ENCODE measurements around the gene ADAR.
"Not testable (repeated sequence)": the region's sequence is repeated elsewhere in the genome, so short reads cannot be mapped to it uniquely, and the experiment has no call there.

The ADAR gene

GRCh38 chr1:154607609-154608396 is at the start of gene ADAR:
ADAR (minus strand) TSS chr1:154608186; CDS start chr1:154608006, 180 bp downstream.
- H3K27ac ChIP-seq, result peak within 1 kb of the TSS; percentile 97
- H3K9me3 ChIP-seq (ENCODE audit: low read depth, low read length), result no peaks in the 10 kb centered on the region
- TF ChIP-seq EZH2 (IDR thresholded peaks at IDR 0.05), result no peak
- TF ChIP-seq FOXP2 (optimal IDR thresholded peaks at IDR 0.05; ENCODE audit: control extremely low read depth, extremely low read length, insufficient read depth), result no peak
- no peak for TF ChIP-seq POLR2AphosphoS5 (IDR thresholded peaks at IDR 0.05; ENCODE audit: borderline replicate concordance, low read depth, low read length)
- peak within 1 kb of the TSS; percentile 99 for H3K9ac ChIP-seq (ENCODE audit: insufficient read length)
- peaks cover 16% of the 10 kb centered on the region for H3K36me3 ChIP-seq (ENCODE audit: insufficient read depth, low read length)
- DNase-seq (ENCODE audit: low read depth, low spot score), result peak; percentile 68
- peak within 1 kb of the TSS; percentile 98 for H3K4me3 ChIP-seq

GRCh38 chr1:154657556-154657955 is 49.6 kb upstream of the ADAR start:
- TF ChIP-seq EZH2 (IDR thresholded peaks at IDR 0.05), result no peak
- no peak for TF ChIP-seq FOXP2 (optimal IDR thresholded peaks at IDR 0.05; ENCODE audit: control extremely low read depth, extremely low read length, insufficient read depth)
- no peak for TF ChIP-seq POLR2AphosphoS5 (IDR thresholded peaks at IDR 0.05; ENCODE audit: borderline replicate concordance, low read depth, low read length)
- Histone ChIP-seq H3K27ac (no peak overlapping the region), H3K4me3 (no peak overlapping the region), H3K36me3 (ENCODE audit: insufficient read depth, low read length) (no peaks in the 10 kb centered on the region), H3K9me3 (ENCODE audit: low read depth, low read length) (no peaks in the 10 kb centered on the region), H3K9ac (ENCODE audit: insufficient read length) (no peak overlapping the region)
- no peak for DNase-seq (ENCODE audit: low read depth, low spot score)

DNA sequence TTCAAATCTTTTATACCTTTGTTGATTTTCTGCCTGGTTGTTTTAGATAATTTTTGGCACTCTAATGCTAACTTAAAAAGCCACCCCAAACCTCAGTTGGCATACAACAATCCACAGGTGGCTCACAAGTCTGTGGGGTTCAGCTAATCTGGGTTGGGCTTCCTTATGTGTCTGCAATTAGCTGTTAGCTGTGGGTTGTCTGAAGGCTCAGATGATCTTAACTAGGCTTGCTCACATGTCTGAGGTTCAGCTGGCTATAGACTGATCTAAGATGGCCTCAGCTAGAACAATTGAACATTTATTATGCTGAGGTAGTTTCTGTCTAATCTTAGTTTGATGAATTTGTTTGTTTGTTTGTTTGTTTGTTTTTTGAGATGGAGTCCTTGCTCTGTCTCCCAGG is 44.9 kb upstream of the ADAR start:
- Histone ChIP-seq H3K36me3 (ENCODE audit: insufficient read depth, low read length) (no peaks in the 10 kb centered on the region), H3K4me3 (no peak overlapping the region), H3K9ac (ENCODE audit: insufficient read length) (no peak overlapping the region), H3K9me3 (ENCODE audit: low read depth, low read length) (no peaks in the 10 kb centered on the region), H3K27ac (no peak overlapping the region)
- TF ChIP-seq FOXP2 (optimal IDR thresholded peaks at IDR 0.05; ENCODE audit: control extremely low read depth, extremely low read length, insufficient read depth), result no peak
- TF ChIP-seq EZH2 (IDR thresholded peaks at IDR 0.05), result no peak
- no peak for TF ChIP-seq POLR2AphosphoS5 (IDR thresholded peaks at IDR 0.05; ENCODE audit: borderline replicate concordance, low read depth, low read length)
- DNase-seq (ENCODE audit: low read depth, low spot score), result no peak

DNA sequence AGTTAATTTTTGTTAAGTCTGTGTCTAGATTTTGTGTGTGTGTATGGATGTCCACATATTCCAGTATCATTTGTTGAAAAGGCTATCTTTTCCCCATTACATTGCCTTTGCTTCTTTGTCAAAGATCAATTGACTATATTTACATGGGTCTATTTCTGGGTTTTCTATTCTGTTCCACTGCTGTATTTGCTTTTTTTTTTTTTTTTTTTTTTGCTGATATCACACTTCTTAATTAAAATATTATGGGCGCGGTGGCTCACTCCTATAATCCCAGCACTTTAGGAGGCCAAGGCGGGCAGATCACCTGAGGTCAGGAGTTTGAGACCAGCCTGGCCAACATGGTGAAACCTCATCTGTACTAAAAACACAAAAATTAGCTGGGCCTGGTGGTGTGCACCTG is 36.7 kb upstream of the ADAR start:
- not testable (repeated sequence) for DNase-seq (ENCODE audit: low read depth, low spot score); H3K9ac ChIP-seq (ENCODE audit: insufficient read length); H3K9me3 ChIP-seq (ENCODE audit: low read depth, low read length); H3K4me3 ChIP-seq; H3K36me3 ChIP-seq (ENCODE audit: insufficient read depth, low read length); H3K27ac ChIP-seq

DNA sequence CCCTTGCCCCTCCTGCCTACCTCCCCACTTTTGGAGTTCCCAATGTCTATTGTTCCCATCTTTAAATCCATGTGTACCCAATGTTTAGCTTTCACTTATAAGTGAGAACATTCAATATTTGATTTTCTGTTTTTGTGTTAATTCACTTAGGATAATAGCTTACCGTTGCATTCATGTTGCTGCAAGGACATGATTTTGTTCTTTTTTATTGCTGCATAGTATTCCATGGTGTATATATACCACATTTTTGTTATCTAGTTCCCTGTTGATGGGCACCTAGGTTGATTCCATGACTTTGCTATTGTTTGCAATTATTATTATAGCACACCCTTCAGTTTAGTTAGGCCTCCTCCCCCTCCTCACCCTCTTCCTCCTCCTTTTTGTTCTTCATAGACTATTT is 33.5 kb upstream of the ADAR start:
- H3K27ac ChIP-seq, result no peak overlapping the region
- TF ChIP-seq EZH2 (IDR thresholded peaks at IDR 0.05) (no peak), FOXP2 (optimal IDR thresholded peaks at IDR 0.05; ENCODE audit: control extremely low read depth, extremely low read length, insufficient read depth) (no peak)
- H3K36me3 ChIP-seq (ENCODE audit: insufficient read depth, low read length), result no peaks in the 10 kb centered on the region

DNA sequence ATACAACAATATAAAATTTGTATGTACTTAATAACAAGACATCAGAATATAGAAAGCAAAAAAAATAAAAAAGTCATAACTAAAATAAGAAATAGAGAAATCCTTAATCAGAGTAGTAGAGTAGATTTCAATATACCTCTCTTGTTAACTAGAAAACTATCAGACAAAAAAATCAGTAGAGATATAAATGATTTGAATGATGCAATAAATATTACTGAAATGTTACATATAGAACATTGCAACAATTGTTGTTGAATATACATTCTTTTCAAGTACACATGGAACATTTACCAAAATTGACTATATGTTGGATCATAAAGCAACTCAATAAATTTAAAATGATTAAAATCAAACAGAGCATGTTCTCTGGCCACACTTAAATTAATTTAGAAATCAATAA is 31.9 kb upstream of the ADAR start:
- Histone ChIP-seq H3K36me3 (ENCODE audit: insufficient read depth, low read length) (no peaks in the 10 kb centered on the region), H3K4me3 (no peak overlapping the region), H3K27ac (no peak overlapping the region), H3K9ac (ENCODE audit: insufficient read length) (no peak overlapping the region), H3K9me3 (ENCODE audit: low read depth, low read length) (peaks cover 6% of the 10 kb centered on the region; the same call in 1 of the 2 replicates)
- DNase-seq (ENCODE audit: low read depth, low spot score), result no peak
- TF ChIP-seq FOXP2 (optimal IDR thresholded peaks at IDR 0.05; ENCODE audit: control extremely low read depth, extremely low read length, insufficient read depth) (no peak), EZH2 (IDR thresholded peaks at IDR 0.05) (no peak), POLR2AphosphoS5 (IDR thresholded peaks at IDR 0.05; ENCODE audit: borderline replicate concordance, low read depth, low read length) (no peak)

More for the DNA sequence above, 33.5 kb upstream of the ADAR start:
- Histone ChIP-seq H3K9me3 (ENCODE audit: low read depth, low read length) (peaks cover 6% of the 10 kb centered on the region; the same call in 1 of the 2 replicates), H3K9ac (ENCODE audit: insufficient read length) (no peak overlapping the region), H3K4me3 (no peak overlapping the region)
- no peak for DNase-seq (ENCODE audit: low read depth, low spot score)

GRCh38 chr1:154635171-154635570 is 27.2 kb upstream of the ADAR start:
- no peak for TF ChIP-seq FOXP2 (optimal IDR thresholded peaks at IDR 0.05; ENCODE audit: control extremely low read depth, extremely low read length, insufficient read depth)
- no peak for TF ChIP-seq EZH2 (IDR thresholded peaks at IDR 0.05)
- TF ChIP-seq POLR2AphosphoS5 (IDR thresholded peaks at IDR 0.05; ENCODE audit: borderline replicate concordance, low read depth, low read length), result no peak
- no peaks in the 10 kb centered on the region for H3K36me3 ChIP-seq (ENCODE audit: insufficient read depth, low read length)
- no peak overlapping the region for H3K4me3 ChIP-seq
- no peak for DNase-seq (ENCODE audit: low read depth, low spot score)
- H3K9ac ChIP-seq (ENCODE audit: insufficient read length), result no peak overlapping the region
- no peak overlapping the region for H3K27ac ChIP-seq
- H3K9me3 ChIP-seq (ENCODE audit: low read depth, low read length), result peaks cover 9% of the 10 kb centered on the region; the same call in 1 of the 2 replicates

DNA sequence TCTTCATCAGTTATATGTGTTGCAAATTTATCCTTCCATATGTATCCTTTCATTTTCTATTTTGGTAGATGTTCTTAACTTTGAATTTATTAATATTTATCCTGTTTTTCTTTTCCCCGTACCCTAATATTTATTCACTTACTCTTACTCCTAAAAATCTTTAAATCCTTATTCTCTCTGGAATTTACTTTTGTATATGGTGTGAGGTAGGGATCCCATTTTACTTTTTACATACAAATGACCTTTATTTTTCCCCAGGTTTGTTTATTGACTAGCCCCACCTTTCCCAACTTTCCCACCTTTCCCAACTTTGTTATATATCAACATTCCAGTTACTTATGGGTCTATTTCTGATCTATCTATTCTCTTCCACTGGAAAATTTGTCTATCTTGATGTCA is 21.7 kb upstream of the ADAR start:
- H3K4me3 ChIP-seq, result no peak overlapping the region
- H3K9ac ChIP-seq (ENCODE audit: insufficient read length), result no peak overlapping the region
- TF ChIP-seq EZH2 (IDR thresholded peaks at IDR 0.05) (no peak), POLR2AphosphoS5 (IDR thresholded peaks at IDR 0.05; ENCODE audit: borderline replicate concordance, low read depth, low read length) (no peak), FOXP2 (optimal IDR thresholded peaks at IDR 0.05; ENCODE audit: control extremely low read depth, extremely low read length, insufficient read depth) (no peak)
- H3K27ac ChIP-seq, result no peak overlapping the region
- no peak for DNase-seq (ENCODE audit: low read depth, low spot score)
- H3K36me3 ChIP-seq (ENCODE audit: insufficient read depth, low read length), result peaks cover 7% of the 10 kb centered on the region
- peaks cover 4% of the 10 kb centered on the region; the same call in 1 of the 2 replicates for H3K9me3 ChIP-seq (ENCODE audit: low read depth, low read length)
